Pulmonary artery endothelial cell (primary cell): Measurements from ENCODE around the gene RPL26. TPM values are rescaled to one million over a fixed set of nuclear protein-coding genes. Genes with fewer than 3 reads are reported as not detected.

ENCODE experiments used
- DNase-seq: peaks from one replicate; pipeline ENCODE4 v3.0.0-alpha.2; 2011; ENCODE audit warnings: low read depth, low spot score
- total RNA-seq: library from RNA; depleted of rRNA; stranded (reverse); fragments of >200 nt; gene quantifications from 2 replicates; pipeline ENCODE4 v1.2.3, GENCODE V29; 2014

Gene RPL26
- total RNA-seq, result 3,304 and 3,763 TPM in 2 replicates

- DNase-seq, result peak; percentile 92
Observed at GRCh38 chr17:8383143-8383822, at the start of gene RPL26. RPL26 (minus strand) TSS chr17:8383193; CDS start chr17:8382310, 883 bp downstream.

- DNase-seq, result no peak
Observed at GRCh38 chr17:8430966-8431365, 48.0 kb upstream of the RPL26 start.

- no peak for DNase-seq
Observed at GRCh38 chr17:8426802-8427201, 43.8 kb upstream of the RPL26 start.

GRCh38 chr17:8426094-8426720, 43.2 kb upstream of the RPL26 start:
- no peak for DNase-seq

GRCh38 chr17:8421571-8421970, 38.6 kb upstream of the RPL26 start:
- DNase-seq, result no peak

GRCh38 chr17:8420041-8420934, 37.3 kb upstream of the RPL26 start:
- DNase-seq, result peak; percentile 87

GRCh38 chr17:8419305-8419704, 36.3 kb upstream of the RPL26 start:
- DNase-seq, result no peak

GRCh38 chr17:8418471-8418870, 35.5 kb upstream of the RPL26 start:
- no peak for DNase-seq

- DNase-seq, result no peak
Observed at GRCh38 chr17:8417806-8418205, 34.8 kb upstream of the RPL26 start.

- DNase-seq, result no peak
Observed at GRCh38 chr17:8413938-8414337, 30.9 kb upstream of the RPL26 start.

GRCh38 chr17:8413328-8413727, 30.3 kb upstream of the RPL26 start:
- DNase-seq, result no peak

- DNase-seq, result no peak
Observed at GRCh38 chr17:8412089-8412488, 29.1 kb upstream of the RPL26 start.

- DNase-seq, result no peak
Observed at GRCh38 chr17:8410883-8411238, 27.9 kb upstream of the RPL26 start.

GRCh38 chr17:8409966-8410882, 27.2 kb upstream of the RPL26 start:
- peak; percentile 35 for DNase-seq

GRCh38 chr17:8408371-8408770, 25.4 kb upstream of the RPL26 start:
- no peak for DNase-seq

GRCh38 chr17:8406174-8406573, 23.2 kb upstream of the RPL26 start:
- no peak for DNase-seq

GRCh38 chr17:8405499-8406016, 22.6 kb upstream of the RPL26 start:
- no peak for DNase-seq

- DNase-seq, result no peak
Observed at GRCh38 chr17:8402921-8403536, 20.0 kb upstream of the RPL26 start.

- DNase-seq, result no peak
Observed at GRCh38 chr17:8401107-8401506, 18.1 kb upstream of the RPL26 start.

GRCh38 chr17:8398980-8399379, 16.0 kb upstream of the RPL26 start:
- no peak for DNase-seq

- DNase-seq, result no peak
Observed at GRCh38 chr17:8397636-8398035, 14.6 kb upstream of the RPL26 start, which contains the start of gene RNF222. RNF222 (minus strand) TSS chr17:8397827; CDS start chr17:8393461, 4,366 bp downstream.
